ENCODE measurements around the gene CCDC192.

Gene CCDC192

GRCh38 chr5:127957701-127958239 is 254.6 kb downstream of the CCDC192 start:
- H3K4me3 ChIP-seq (ENCODE audit: low read length in 2 of 2): no peak overlapping the region
- H3K27me3 ChIP-seq (ENCODE audit: control insufficient read depth in 1 of 2, insufficient read depth in 2 of 2, low read length in 2 of 2): no peaks in the 10 kb centered on the region
- H3K9me3 ChIP-seq (ENCODE audit: control insufficient read depth in 2 of 2, low read length in 2 of 2): no peaks in the 10 kb centered on the region
- peaks cover 23% of the 10 kb centered on the region for H3K4me1 ChIP-seq (ENCODE audit: control insufficient read depth, insufficient read depth, low read length)
- H3K27ac ChIP-seq (ENCODE audit: low read length): no peak overlapping the region
- H3K36me3 ChIP-seq (ENCODE audit: control insufficient read depth in 2 of 2, insufficient read depth in 2 of 2, low read length in 2 of 2): no peaks in the 10 kb centered on the region
- H3K9ac ChIP-seq (ENCODE audit: low read length in 2 of 2): no peak overlapping the region

GRCh38 chr5:127958421-127959011 is 255.3 kb downstream of the CCDC192 start:
- peaks cover 23% of the 10 kb centered on the region for H3K4me1 ChIP-seq (ENCODE audit: control insufficient read depth, insufficient read depth, low read length)
- no peaks in the 10 kb centered on the region for H3K36me3 ChIP-seq (ENCODE audit: control insufficient read depth in 2 of 2, insufficient read depth in 2 of 2, low read length in 2 of 2)
- H3K9me3 ChIP-seq (ENCODE audit: control insufficient read depth in 2 of 2, low read length in 2 of 2): no peaks in the 10 kb centered on the region
- H3K4me3 ChIP-seq (ENCODE audit: low read length in 2 of 2): no peak overlapping the region
- no peak overlapping the region for H3K9ac ChIP-seq (ENCODE audit: low read length in 2 of 2)
- H3K27me3 ChIP-seq (ENCODE audit: control insufficient read depth in 1 of 2, insufficient read depth in 2 of 2, low read length in 2 of 2): no peaks in the 10 kb centered on the region
- H3K27ac ChIP-seq (ENCODE audit: low read length): no peak overlapping the region

- H3K9me3 ChIP-seq (ENCODE audit: control insufficient read depth in 2 of 2, low read length in 2 of 2): no peaks in the 10 kb centered on the region
- H3K36me3 ChIP-seq (ENCODE audit: control insufficient read depth in 2 of 2, insufficient read depth in 2 of 2, low read length in 2 of 2): no peaks in the 10 kb centered on the region
- no peaks in the 10 kb centered on the region for H3K27me3 ChIP-seq (ENCODE audit: control insufficient read depth in 1 of 2, insufficient read depth in 2 of 2, low read length in 2 of 2)
- no peak overlapping the region for H3K9ac ChIP-seq (ENCODE audit: low read length in 2 of 2)
- no peak overlapping the region for H3K4me3 ChIP-seq (ENCODE audit: low read length in 2 of 2)
- H3K4me1 ChIP-seq (ENCODE audit: control insufficient read depth, insufficient read depth, low read length): peaks cover 23% of the 10 kb centered on the region
- no peak overlapping the region for H3K27ac ChIP-seq (ENCODE audit: low read length)
Observed at GRCh38 chr5:127959152-127959764, 256.1 kb downstream of the CCDC192 start.

GRCh38 chr5:127960270-127960691 is 257.1 kb downstream of the CCDC192 start:
- no peak overlapping the region for H3K27ac ChIP-seq (ENCODE audit: low read length)
- no peak overlapping the region for H3K9ac ChIP-seq (ENCODE audit: low read length in 2 of 2)
- no peaks in the 10 kb centered on the region for H3K27me3 ChIP-seq (ENCODE audit: control insufficient read depth in 1 of 2, insufficient read depth in 2 of 2, low read length in 2 of 2)
- no peaks in the 10 kb centered on the region for H3K9me3 ChIP-seq (ENCODE audit: control insufficient read depth in 2 of 2, low read length in 2 of 2)
- no peak overlapping the region for H3K4me3 ChIP-seq (ENCODE audit: low read length in 2 of 2)
- H3K36me3 ChIP-seq (ENCODE audit: control insufficient read depth in 2 of 2, insufficient read depth in 2 of 2, low read length in 2 of 2): no peaks in the 10 kb centered on the region
- peaks cover 23% of the 10 kb centered on the region for H3K4me1 ChIP-seq (ENCODE audit: control insufficient read depth, insufficient read depth, low read length)

GRCh38 chr5:127961006-127961762 is 258.0 kb downstream of the CCDC192 start:
- Histone ChIP-seq H3K4me3 (ENCODE audit: low read length in 2 of 2) (no peak overlapping the region), H3K4me1 (ENCODE audit: control insufficient read depth, insufficient read depth, low read length) (peaks cover 23% of the 10 kb centered on the region), H3K27ac (ENCODE audit: low read length) (no peak overlapping the region), H3K27me3 (ENCODE audit: control insufficient read depth in 1 of 2, insufficient read depth in 2 of 2, low read length in 2 of 2) (no peaks in the 10 kb centered on the region), H3K9me3 (ENCODE audit: control insufficient read depth in 2 of 2, low read length in 2 of 2) (no peaks in the 10 kb centered on the region), H3K9ac (ENCODE audit: low read length in 2 of 2) (no peak overlapping the region), H3K36me3 (ENCODE audit: control insufficient read depth in 2 of 2, insufficient read depth in 2 of 2, low read length in 2 of 2) (peaks cover 0 to 2% of the 10 kb centered on the region in 2 donors)

DNA sequence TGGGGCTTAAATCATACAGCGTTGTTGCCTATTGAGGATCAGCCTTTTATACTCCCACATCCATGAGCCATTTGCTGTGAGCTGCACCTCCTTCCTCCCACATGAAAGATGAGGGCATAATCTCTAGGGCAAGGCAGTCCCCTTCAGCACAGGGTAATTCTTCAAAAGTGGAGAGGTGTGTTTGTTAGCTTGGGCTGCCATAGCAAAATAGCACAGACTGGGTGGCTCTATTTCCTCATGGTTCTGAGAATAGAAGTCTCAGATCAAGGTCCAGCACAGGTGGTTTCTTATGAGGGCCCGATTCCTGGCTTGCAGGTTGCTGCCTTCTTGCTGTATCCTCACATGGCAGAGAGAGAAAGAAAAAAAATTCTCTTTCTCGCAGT is 258.6 kb downstream of the CCDC192 start:
- H3K36me3 ChIP-seq (ENCODE audit: control insufficient read depth in 2 of 2, insufficient read depth in 2 of 2, low read length in 2 of 2): peaks cover 0 to 3% of the 10 kb centered on the region in 2 donors
- no peaks in the 10 kb centered on the region for H3K27me3 ChIP-seq (ENCODE audit: control insufficient read depth in 1 of 2, insufficient read depth in 2 of 2, low read length in 2 of 2)
- peaks cover 23% of the 10 kb centered on the region for H3K4me1 ChIP-seq (ENCODE audit: control insufficient read depth, insufficient read depth, low read length)
- no peak overlapping the region for H3K9ac ChIP-seq (ENCODE audit: low read length in 2 of 2)
- no peaks in the 10 kb centered on the region for H3K9me3 ChIP-seq (ENCODE audit: control insufficient read depth in 2 of 2, low read length in 2 of 2)
- H3K27ac ChIP-seq (ENCODE audit: low read length): no peak overlapping the region
- H3K4me3 ChIP-seq (ENCODE audit: low read length in 2 of 2): no peak overlapping the region

DNA sequence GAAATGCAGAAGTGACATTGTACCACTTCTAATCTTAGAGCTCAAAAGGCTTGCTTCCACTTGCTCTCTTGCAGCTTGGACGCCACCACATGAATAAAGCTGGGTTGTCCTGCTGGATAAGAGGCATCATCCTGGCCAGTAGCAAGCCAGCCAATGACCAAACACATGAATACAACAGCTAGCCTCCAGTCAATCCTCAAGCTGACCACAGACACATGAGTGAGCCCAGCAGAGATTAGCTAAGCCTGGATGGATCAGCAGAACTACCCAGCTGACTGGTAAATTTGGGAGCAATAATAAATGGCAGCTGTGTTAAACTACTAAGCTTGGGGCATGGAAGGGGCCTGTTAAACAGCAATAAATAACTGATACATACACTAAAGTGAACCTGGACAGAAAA is 259.3 kb downstream of the CCDC192 start:
- no peaks in the 10 kb centered on the region for H3K9me3 ChIP-seq (ENCODE audit: control insufficient read depth in 2 of 2, low read length in 2 of 2)
- no peaks in the 10 kb centered on the region for H3K27me3 ChIP-seq (ENCODE audit: control insufficient read depth in 1 of 2, insufficient read depth in 2 of 2, low read length in 2 of 2)
- no peak overlapping the region for H3K9ac ChIP-seq (ENCODE audit: low read length in 2 of 2)
- H3K27ac ChIP-seq (ENCODE audit: low read length): no peak overlapping the region
- no peak overlapping the region for H3K4me3 ChIP-seq (ENCODE audit: low read length in 2 of 2)
- H3K4me1 ChIP-seq (ENCODE audit: control insufficient read depth, insufficient read depth, low read length): peaks cover 17% of the 10 kb centered on the region
- H3K36me3 ChIP-seq (ENCODE audit: control insufficient read depth in 2 of 2, insufficient read depth in 2 of 2, low read length in 2 of 2): peaks cover 0 to 3% of the 10 kb centered on the region in 2 donors

- Histone ChIP-seq H3K9me3 (ENCODE audit: control insufficient read depth in 2 of 2, low read length in 2 of 2) (no peaks in the 10 kb centered on the region), H3K4me3 (ENCODE audit: low read length in 2 of 2) (no peak overlapping the region), H3K36me3 (ENCODE audit: control insufficient read depth in 2 of 2, insufficient read depth in 2 of 2, low read length in 2 of 2) (peaks cover 0 to 3% of the 10 kb centered on the region in 2 donors), H3K27me3 (ENCODE audit: control insufficient read depth in 1 of 2, insufficient read depth in 2 of 2, low read length in 2 of 2) (no peaks in the 10 kb centered on the region), H3K4me1 (ENCODE audit: control insufficient read depth, insufficient read depth, low read length) (peaks cover 17% of the 10 kb centered on the region), H3K9ac (ENCODE audit: low read length in 2 of 2) (no peak overlapping the region), H3K27ac (ENCODE audit: low read length) (no peak overlapping the region)
Observed at GRCh38 chr5:127963233-127963632, 260.0 kb downstream of the CCDC192 start.

DNA sequence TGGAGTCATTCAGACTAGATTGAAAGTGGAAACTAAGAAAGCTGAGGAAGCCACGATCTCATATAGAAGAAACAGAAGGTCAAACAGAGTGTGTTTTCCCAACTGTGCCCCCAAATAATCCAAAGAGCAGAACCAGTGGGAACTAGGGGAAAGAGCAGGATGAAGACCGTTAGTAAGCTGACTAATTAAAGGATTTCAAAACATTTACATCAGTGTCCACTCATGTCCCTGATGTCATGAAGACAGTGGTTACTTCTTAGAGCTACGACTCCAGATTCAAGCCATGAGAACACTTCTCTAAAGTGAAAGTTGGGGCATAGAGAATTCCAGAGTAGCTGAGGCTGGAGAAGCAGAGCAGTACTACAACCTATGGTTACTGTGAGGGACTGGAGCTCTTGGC is 260.7 kb downstream of the CCDC192 start:
- Histone ChIP-seq H3K27me3 (ENCODE audit: control insufficient read depth in 1 of 2, insufficient read depth in 2 of 2, low read length in 2 of 2) (no peaks in the 10 kb centered on the region), H3K9ac (ENCODE audit: low read length in 2 of 2) (no peak overlapping the region), H3K9me3 (ENCODE audit: control insufficient read depth in 2 of 2, low read length in 2 of 2) (no peaks in the 10 kb centered on the region), H3K4me1 (ENCODE audit: control insufficient read depth, insufficient read depth, low read length) (peaks cover 14% of the 10 kb centered on the region), H3K27ac (ENCODE audit: low read length) (no peak overlapping the region), H3K4me3 (ENCODE audit: low read length in 2 of 2) (no peak overlapping the region), H3K36me3 (ENCODE audit: control insufficient read depth in 2 of 2, insufficient read depth in 2 of 2, low read length in 2 of 2) (peaks cover 0 to 3% of the 10 kb centered on the region in 2 donors)

DNA sequence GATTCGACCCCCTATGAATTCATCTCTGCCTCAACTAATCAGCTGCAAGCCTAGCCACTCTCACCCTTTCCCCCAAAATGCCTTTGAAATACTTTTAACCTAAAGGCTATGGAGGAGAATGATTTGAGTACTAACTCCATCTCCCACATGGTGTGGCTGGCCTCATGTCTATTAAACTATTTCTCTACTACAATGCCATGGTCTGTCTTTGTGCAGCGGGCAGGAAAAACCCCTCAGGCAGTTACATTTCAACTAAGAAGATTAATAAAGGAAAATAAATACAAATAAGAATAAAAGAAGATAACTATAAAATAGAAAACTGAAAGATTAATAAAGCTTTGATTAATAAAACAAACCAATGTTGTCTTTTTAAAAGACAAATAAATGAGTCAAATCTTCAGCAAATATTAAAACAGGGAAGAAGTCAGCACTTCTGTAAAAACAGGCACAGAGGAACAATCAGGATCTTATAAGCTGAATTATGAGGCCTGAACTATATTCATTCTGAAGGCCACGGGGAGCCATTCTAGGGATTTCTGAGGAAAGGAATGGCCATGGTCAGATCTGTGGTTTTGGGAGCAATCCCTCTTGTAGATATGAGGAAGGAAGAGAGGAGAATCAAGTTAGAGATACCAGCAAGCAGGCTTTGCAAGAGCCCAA is 264.3 kb downstream of the CCDC192 start:
- H3K27ac ChIP-seq (ENCODE audit: low read length): no peak overlapping the region
- no peak overlapping the region for H3K9ac ChIP-seq (ENCODE audit: low read length in 2 of 2)
- H3K9me3 ChIP-seq (ENCODE audit: control insufficient read depth in 2 of 2, low read length in 2 of 2): no peaks in the 10 kb centered on the region
- no peak overlapping the region for H3K4me3 ChIP-seq (ENCODE audit: low read length in 2 of 2)
- H3K36me3 ChIP-seq (ENCODE audit: control insufficient read depth in 2 of 2, insufficient read depth in 2 of 2, low read length in 2 of 2): peaks cover 0 to 3% of the 10 kb centered on the region in 2 donors
- no peaks in the 10 kb centered on the region for H3K27me3 ChIP-seq (ENCODE audit: control insufficient read depth in 1 of 2, insufficient read depth in 2 of 2, low read length in 2 of 2)
- no peaks in the 10 kb centered on the region for H3K4me1 ChIP-seq (ENCODE audit: control insufficient read depth, insufficient read depth, low read length)
